Head of caudate nucleus (tissue), 42 donors: ENCODE measurements around the gene ZNF672.
"Not testable (repeated sequence)": the region's sequence is repeated elsewhere in the genome, so short reads cannot be mapped to it uniquely, and the experiment has no call there.

Experiments
- DNase-seq, 42 donors: peaks; one replicate each; pipeline versions ENCODE4 v3.0.0 to v3.0.0-alpha.2; 2020 to 2021; ENCODE audit warnings: mixed read lengths in 7 of 42
- intact Hi-C: fragments of 100-400 bp; cut with DNase I; formaldehyde crosslinking; loops from one replicate; pipeline ENCODE4 v1.15.0; 2022

ZNF672 gene

DNA sequence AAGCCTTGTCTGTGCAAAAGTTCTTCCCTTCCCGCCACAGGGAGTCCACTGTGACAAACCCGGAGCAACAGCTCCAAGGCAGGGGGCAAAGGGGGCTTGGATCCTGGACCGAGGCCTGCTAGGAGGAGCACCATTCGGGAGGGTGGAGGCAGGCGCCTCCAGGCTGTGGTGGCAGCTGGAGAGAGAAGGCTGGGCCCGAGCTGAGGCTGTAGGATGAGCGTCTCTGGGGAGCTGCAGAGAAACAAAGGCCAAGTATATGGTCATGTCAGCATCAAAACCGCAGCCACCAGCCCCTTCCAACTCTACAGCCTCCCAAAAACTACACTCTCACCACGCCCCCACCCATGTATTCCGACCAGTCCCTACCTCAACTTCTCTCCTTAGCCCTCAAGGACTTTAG is 12.9 kb upstream of the ZNF672 start:
- peak in 1 of 42 donors; percentile 7 for DNase-seq
- intact Hi-C loops, result no loop called here

DNA sequence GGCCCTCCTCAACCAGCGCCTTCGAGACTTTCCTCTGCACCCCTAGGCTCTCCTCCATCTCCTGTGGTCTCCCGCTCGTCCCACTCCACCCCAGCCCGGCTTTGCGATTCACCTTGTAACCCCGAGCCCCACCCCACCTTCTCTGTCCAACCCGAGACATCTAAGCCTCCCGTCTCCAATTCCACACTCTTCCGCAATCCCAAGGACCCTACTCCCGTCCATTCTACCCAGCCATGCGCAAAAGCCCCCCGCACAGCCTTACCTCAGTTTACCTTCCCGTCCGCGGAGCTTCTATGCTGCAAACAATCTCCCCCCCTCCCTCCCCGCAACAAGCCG is 12.5 kb upstream of the ZNF672 start:
- intact Hi-C loops, result no loop called here
- peak in 2 of 42 donors; percentile 29 to 40 for DNase-seq

DNA sequence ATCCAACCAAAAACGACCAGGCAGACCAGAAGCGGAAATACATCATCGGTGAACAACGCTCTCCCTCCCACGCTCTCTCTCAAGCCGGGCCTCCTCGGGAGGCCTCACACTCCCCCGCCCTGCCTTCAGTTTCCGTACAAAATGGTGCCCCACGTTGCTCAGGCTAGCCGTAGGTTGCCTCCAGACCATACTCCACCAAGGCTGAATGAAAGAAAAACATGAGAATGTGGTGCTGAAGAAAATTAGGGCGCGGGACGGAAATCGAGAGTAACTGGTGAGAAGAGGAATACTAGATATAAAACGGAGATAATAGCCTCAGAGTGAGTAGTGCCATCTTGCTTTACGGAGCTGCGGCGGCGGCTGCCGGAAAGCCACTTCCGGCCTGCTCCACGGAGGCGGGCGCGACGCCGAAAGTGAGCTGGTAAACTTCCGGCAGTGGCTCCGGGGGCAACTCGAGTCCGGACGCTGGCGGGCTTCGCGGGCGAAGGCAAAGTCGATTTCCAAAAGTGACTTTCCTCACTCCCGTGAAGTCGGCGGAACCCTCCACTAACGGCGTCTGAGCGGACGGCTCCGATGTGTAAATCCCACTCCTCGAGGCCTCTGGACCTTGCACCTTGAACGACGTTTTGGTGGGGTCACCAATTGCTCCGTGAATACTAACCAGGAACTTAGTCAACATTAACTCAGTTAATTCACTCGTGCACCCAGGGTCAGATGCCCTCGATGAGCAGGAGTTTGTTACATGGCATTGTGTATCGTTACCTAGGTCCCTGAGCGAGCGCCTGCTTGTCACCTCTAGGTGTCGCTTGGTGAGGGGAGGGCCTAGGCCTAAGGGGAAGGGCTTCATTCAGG is 11.9 kb upstream of the ZNF672 start, which contains the start of gene SH3BP5L:
SH3BP5L (minus strand) TSS at position 7 of the 852 bp plus-strand sequence. CDS start 980 bp downstream, outside the sequence.
- DNase-seq, result peak; percentile 86 to 98 (median 95)
- intact Hi-C loops, result no loop called here

DNA sequence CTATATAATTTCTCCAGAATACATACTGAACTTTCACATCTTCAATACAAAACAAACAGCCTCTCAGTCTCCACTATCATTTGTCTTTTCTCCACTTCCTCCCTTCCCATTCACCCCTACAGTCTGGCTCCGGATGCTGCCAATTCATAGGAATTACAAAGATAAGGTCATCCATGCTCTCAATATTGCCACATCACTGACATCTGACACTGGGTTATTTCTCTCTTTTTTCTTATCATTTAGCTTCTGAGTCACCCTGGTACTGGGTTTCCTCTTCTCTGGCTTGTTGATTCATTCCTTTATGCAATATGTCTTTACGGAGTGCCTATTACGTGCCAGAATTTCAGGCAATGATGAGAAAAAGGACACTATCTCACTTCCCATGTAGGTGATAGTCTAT is 9.2 kb upstream of the ZNF672 start:
- intact Hi-C loops, result no loop called here
- DNase-seq, result no peak

DNA sequence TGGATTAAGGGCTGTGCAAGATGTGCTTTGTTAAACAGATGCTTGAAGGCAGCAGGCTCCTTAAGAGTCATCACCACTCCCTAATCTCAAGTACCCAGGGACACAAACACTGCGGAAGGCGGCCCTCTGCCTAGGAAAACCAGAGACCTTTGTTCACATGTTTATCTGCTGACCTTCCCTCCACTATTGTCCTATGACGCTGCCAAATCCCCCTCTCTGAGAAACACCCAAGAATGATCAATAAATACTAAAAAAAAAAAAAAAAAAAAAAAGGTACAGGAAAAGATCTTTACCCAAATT is 7.4 kb upstream of the ZNF672 start:
- DNase-seq, intact Hi-C loops: not testable (repeated sequence)

DNA sequence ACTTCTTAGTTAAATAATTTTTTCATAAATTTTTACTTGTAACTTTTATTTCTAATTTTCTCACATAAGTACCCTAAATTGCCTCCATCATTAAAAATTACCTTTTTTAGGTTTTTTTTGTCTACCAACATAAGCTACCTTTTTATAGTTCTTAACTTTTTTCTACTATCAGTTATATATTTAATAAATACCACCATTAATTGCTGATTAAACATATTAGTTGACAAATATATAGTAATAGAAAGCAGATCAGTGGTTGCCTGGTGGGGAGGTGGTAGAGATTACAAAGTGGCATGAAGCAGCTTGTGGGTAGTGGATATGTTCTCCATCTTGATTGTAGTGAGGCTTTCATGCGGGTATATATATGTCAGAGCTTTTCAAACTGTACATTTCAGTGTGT is 6.2 kb upstream of the ZNF672 start:
- DNase-seq, result no peak
- intact Hi-C loops, result no loop called here

DNA sequence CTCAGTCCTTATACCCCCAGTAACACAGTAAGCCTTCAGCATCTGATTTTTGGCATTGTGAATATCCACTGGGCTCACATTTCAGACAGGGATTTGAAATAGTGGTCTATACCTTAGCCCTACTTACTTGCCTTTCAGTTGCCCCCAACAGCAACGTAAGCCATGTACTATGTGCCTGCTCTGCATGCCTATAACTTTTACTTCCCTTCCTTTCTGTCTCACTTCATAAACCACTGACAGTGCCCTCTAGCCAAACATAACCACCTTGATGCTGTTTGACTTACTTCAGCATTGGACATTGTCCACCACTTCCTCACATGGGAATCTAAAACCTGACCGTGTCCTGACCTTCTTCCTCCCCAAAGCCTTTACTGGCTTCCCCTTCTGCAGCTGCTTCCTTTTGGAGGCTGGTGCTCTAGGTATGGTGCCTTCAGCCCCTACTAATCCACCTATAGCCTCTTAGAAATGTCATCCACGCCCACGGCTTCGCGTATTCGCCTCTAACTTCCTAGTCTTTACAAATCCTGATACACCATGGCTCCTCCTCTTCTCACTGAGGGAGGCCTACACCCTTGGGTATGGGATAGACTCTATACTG is 3.6 kb upstream of the ZNF672 start:
- intact Hi-C loops, result no loop called here
- DNase-seq, result peak in 1 of 42 donors; percentile 1

DNA sequence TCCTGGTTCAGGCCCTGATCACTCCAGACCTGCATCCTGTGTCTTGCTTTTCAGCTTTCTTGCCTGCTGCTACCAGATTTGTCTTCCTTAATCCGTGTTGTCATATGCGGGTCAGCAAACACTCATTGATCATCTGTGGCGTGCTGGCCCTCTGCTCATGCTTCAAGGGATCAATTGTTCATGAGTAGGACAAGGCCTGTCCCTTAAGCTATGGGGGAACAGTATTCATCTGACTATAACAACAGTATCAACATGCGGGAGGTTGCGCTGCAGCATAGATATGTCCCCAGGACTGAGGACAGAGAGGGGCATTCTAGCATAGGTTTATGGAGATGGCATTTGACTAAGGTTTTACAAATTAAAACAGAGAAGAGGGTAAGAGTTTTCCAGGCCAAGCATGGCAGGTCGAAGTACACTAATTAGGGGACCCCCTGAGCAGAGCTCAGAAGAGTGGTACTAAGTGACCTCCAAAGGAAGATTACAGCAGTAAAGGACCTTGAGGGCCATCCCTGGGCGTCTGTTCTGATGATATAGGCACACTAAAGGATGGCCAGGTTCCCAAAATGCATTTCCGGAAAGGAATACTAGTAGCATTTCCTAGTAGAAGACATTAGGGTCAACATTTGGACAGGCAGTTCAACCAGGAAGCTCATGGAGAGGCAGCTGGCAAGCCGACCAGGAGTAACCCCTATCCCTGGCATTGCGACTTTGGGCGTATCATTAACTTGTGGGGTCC is 811 bp upstream of the ZNF672 start:
- DNase-seq, result no peak

DNA sequence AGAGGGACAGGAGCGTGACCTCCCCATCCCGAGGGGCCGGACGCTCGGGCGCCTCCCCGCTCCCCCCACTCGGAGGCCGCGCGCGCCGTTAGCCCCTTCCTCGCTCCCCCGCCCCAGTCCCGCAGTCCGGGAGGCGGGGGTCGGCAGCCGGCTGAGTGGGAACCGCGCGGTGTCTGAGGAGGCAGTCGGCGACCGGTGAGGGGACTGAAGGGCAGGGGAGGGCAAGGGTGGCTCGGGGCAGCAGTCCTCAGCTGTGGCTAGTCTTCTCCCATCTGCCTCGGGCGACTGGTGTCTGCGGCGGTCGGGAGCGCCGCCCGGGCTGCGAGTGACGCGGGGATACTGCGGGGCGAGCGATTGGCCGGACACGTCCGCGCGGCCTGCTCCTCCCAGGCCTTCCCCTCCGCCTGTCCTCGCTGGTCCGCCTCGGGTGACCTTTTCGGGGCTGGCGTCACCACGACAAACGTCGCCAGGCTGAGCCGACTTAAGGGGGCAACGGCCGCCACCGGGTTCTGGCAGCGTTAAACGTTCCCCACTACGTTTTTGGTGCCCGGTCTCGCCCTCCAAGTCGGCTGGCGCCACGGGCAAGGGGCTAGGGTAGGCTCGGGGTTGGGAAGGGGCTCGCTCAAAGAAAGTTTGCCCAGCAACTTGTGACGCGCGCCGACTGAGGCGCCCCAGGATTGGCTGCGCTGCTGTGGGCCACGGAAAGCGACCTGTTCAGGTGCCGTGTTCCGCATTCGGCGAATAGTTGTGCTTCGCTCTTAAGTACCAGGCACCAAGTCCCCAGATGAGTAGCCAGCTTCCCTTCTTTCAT is 538 bp downstream of the ZNF672 start:
- peak; percentile 78 to 94 (median 90) for DNase-seq
- intact Hi-C loops, result loop anchor here (2.0 kb wide), 1 partner anchor 36 kb away; no protein-coding TSS in a partner anchor

More for the DNA sequence above, 811 bp upstream of the ZNF672 start:
- intact Hi-C loops, result no loop called here

DNA sequence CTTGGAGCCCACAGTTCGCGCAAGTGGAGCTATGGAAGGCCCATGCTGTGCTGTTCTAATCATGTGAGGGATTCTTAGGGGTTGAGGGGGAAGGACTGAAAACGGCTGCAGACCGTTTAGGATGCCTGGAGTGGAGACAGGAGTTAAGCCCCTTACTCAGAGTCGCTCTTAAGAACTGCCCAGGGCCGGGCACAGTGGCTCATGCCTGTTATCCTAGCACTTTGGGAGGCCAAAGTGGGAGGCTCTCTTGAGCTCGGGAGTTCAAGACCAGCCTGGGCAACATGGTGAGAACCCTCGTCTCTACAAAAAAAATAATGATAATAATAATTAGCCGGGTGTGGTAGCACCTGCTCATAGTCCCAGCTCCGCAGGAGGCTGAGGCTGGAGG is 1.1 kb downstream of the ZNF672 start:
- no peak for DNase-seq
- intact Hi-C loops, result loop anchor here (2.0 kb wide), 1 partner anchor 36 kb away; no protein-coding TSS in a partner anchor

DNA sequence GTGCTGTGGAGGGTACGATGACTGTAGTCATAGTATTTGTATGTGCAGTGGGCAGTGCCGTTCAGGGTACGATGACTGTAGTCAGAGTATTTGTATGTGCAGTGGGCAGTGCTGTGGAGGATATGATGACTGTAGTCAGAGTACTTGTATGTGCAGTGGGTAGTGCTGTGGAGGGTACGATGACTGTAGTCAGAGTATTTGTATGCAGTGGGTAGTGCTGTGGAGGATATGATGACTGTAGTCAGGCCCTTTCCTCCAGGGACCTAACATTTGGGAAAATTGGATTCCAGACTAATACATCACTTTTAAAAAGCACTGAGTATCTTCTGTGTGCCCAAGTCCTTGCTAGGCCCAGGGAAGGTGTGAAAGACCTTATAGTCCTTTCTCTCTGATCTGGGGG is 2.9 kb downstream of the ZNF672 start:
- DNase-seq, result no peak
- intact Hi-C loops, result no loop called here

DNA sequence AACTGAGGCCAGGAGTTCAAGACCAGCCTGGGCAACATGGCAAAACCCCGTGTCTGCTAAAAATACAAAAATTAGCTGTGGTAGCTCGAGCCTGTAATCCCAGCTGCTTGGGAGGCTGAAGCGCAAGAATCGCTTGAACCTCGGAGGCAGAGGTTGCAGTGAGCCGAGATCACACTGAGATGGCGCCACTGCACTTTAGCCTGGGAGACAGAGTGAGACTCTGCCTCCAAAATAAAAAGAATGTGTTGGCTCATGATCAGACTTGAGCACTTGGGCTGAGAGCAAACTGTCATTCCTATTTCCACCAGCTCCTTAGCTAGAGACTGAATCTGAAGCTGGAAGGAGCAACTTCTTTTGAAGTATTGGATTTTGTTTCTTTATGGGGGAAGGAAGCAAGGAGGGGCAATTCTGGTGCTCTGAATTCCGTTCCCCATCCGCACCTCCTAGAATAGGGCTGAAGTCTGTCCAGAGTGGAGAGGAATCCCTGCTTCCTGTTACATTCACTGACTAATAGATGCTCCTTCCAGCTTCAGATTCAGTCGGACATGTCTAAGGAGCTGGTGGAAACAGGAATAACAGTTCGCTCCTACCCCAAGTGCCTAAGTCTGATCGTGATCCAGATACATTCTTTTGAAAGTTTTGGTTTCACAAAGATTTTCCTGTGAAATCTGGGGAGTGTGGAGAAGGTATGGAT is 3.8 kb downstream of the ZNF672 start:
- DNase-seq, result peak in 1 of 42 donors; percentile 32
- intact Hi-C loops, result no loop called here

DNA sequence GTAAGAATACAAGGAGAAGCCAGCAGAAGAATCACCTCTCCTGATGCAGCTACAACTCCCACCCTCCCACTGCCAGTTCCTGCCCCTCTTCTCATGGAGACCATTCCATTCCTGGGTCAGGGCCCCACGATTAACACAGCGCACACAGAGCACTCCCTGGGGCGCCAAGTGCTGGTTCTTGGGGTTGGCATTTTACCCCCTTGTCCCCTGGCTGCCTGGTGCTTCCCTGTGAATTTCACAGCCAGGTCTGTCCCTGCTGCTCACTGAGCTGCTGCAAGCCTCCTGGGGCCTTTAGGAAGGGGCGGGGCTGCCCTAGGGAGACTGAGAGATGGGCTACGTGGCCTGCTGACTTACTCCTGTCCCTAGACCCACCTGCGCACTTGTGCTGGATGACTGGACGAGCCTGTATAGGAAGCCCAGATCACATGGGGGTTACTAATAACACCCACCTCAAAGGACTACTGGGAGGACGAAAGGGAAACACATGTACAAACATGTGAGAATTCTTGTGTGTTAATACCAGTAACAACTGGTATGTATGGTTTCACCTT is 4.8 kb downstream of the ZNF672 start:
- no peak for DNase-seq
- intact Hi-C loops, result no loop called here

DNA sequence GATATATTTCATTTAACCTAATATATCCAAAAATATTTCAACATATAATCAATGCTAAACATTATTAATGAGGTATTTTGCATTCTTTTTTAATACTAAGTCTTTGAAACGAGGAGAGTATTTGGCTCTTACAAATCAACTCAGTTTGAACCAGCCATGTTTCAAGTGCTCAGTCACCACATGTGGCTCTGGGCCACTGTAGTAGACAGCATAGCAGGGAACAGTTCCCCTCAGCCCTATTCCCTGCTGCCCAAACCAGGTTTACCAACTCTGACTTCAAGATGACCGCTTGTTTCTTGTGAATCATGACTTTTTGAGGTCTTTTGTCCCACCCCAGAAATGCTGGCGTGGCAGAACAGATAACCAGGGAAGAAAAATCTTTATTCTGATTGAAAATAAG is 5.7 kb downstream of the ZNF672 start:
- DNase-seq, result no peak
- intact Hi-C loops, result no loop called here

DNA sequence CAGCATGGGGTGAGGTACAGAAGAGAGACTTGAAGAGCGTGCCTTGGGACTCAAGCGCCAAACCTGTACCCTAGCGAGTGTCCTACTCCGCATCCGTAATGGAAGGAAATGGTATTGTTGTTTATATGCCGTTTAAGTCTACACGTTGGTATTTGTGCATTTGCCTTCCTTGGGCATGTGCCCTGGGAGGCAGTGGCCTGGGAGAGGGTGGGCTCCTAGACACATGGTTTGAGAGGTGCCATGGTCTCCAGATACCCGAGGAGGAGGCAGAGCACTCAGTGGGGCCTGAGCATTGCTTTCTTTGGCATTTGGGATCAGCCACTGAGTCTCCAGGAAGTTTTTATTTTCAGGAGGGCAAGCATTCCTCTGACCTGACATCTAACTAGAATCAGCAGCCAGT is 6.5 kb downstream of the ZNF672 start:
- intact Hi-C loops, result no loop called here
- DNase-seq, result peak in 1 of 42 donors; percentile 1

DNA sequence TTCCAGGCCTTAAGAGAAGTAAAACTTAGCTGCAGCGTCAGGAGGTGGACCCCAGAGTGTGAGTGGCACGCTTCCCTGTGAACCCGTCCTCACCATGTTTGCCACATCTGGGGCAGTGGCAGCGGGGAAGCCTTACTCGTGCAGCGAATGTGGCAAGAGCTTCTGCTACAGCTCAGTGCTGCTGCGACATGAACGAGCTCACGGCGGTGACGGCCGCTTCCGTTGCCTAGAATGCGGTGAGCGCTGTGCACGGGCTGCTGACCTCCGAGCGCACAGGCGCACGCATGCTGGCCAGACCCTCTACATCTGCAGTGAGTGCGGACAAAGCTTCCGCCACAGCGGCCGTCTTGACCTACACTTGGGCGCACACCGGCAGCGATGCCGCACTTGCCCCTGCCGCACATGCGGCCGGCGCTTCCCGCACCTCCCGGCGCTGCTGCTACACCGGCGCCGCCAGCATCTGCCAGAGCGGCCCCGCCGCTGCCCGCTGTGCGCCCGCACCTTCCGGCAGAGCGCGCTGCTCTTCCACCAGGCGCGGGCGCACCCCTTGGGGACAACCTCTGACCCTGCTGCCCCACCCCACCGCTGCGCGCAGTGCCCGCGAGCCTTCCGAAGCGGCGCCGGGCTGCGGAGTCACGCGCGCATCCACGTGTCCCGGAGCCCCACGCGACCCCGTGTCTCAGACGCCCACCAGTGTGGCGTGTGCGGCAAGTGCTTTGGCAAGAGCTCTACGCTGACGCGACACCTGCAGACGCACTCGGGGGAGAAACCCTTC is 9.3 kb downstream of the ZNF672 start:
- DNase-seq, result no peak
- intact Hi-C loops, result no loop called here

DNA sequence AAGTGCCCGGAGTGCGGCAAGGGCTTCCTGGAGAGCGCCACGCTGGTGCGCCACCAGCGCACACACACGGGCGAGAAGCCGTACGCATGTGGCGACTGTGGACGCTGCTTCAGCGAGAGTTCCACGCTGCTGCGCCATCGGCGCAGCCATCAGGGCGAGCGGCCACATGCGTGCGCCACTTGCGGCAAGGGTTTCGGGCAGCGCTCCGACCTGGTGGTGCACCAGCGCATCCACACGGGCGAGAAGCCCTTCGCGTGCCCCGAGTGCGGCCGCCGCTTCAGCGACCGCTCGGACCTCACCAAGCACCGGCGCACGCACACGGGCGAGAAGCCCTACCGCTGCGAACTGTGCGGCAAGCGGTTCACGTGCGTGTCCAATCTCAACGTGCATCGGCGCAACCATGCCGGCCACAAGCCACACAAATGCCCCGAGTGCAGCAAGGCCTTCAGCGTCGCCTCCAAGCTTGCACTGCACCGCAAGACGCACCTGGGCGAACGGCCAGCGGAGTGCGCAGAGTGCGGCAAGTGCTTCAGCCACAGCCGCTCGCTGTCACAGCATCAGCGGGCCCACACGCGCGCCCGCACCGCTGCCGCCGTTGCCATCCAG is 10.0 kb downstream of the ZNF672 start:
- intact Hi-C loops, result no loop called here
- DNase-seq, result no peak
